Cortex of kidney (tissue), 1 donor: Measurements from ENCODE around the gene PRPF31.
A peak's percentile ranks its signal among the peaks of the same experiment; 100 is the strongest.
"Not testable (repeated sequence)": the region's sequence is repeated elsewhere in the genome, so short reads cannot be mapped to it uniquely, and the experiment has no call there.

Experiments used
- DNase-seq: peaks from one replicate; lab custom pipeline; 2025; lab: John Stamatoyannopoulos, UW

The PRPF31 gene

GRCh38 chr19:54115109-54116063, at the start of gene PRPF31, which contains the start of gene TFPT:
TSS of gene PRPF31 (plus strand) at chr19:54115754. CDS start at chr19:54118279, 2,525 bp downstream.
TSS of gene TFPT (minus strand) at chr19:54115657. CDS start at chr19:54115269, 388 bp downstream.
- DNase-seq, result no peak

- no peak for DNase-seq
Measured at GRCh38 chr19:54069470-54069869, 46.1 kb upstream of the PRPF31 start.

GRCh38 chr19:54073829-54074228, 41.7 kb upstream of the PRPF31 start:
- no peak for DNase-seq

GRCh38 chr19:54074851-54075250, 40.7 kb upstream of the PRPF31 start:
- DNase-seq, result no peak

- DNase-seq, result no peak
Measured at GRCh38 chr19:54077334-54077733, 38.2 kb upstream of the PRPF31 start.

GRCh38 chr19:54081032-54081431, 34.5 kb upstream of the PRPF31 start, which contains the start of gene TARM1:
TSS of gene TARM1 (minus strand) at chr19:54081365. CDS start at chr19:54081340, 25 bp downstream.
- DNase-seq, result no peak

GRCh38 chr19:54084410-54084809, 31.1 kb upstream of the PRPF31 start:
- DNase-seq, result no peak

- no peak for DNase-seq
Measured at GRCh38 chr19:54094426-54095000, 21.0 kb upstream of the PRPF31 start.

- DNase-seq, result no peak
Measured at GRCh38 chr19:54095136-54095858, 20.3 kb upstream of the PRPF31 start.

GRCh38 chr19:54095859-54096616, 19.5 kb upstream of the PRPF31 start:
- not testable (repeated sequence) for DNase-seq

GRCh38 chr19:54096617-54097106, 18.9 kb upstream of the PRPF31 start:
- no peak for DNase-seq

- no peak for DNase-seq
Measured at GRCh38 chr19:54099190-54099902, 16.2 kb upstream of the PRPF31 start.

- not testable (repeated sequence) for DNase-seq
Measured at GRCh38 chr19:54099903-54100255, 15.7 kb upstream of the PRPF31 start.

- DNase-seq, result no peak
Measured at GRCh38 chr19:54100561-54100960, 15.0 kb upstream of the PRPF31 start, which contains the start of gene OSCAR. TSS of gene OSCAR (minus strand) at chr19:54100803. CDS start at chr19:54100792, 11 bp downstream.

- peak; percentile 86 for DNase-seq
Measured at GRCh38 chr19:54102421-54103169, 13.0 kb upstream of the PRPF31 start, which contains the start of gene NDUFA3. TSS of gene NDUFA3 (plus strand) at chr19:54102855. CDS start at chr19:54102879, 24 bp downstream.

GRCh38 chr19:54104998-54105715, 10.4 kb upstream of the PRPF31 start:
- DNase-seq, result no peak

GRCh38 chr19:54105796-54106195, 9.8 kb upstream of the PRPF31 start:
- DNase-seq, result no peak

GRCh38 chr19:54106716-54107115, 8.8 kb upstream of the PRPF31 start:
- DNase-seq, result no peak

GRCh38 chr19:54107876-54108490, 7.6 kb upstream of the PRPF31 start:
- DNase-seq, result no peak
